B cell (primary cell): ENCODE measurements around the gene SNAP29.
"Not testable (repeated sequence)": the region's sequence is repeated elsewhere in the genome, so short reads cannot be mapped to it uniquely, and the experiment has no call there.

Experiments
- EZH2 ChIP-seq: IDR thresholded peaks from 2 replicates; pipeline ENCODE4 v1.6.1; 2012; ENCODE audit warnings: borderline replicate concordance, low read depth, mild to moderate bottlenecking, moderate library complexity, low read length; ENCODE audit not compliant: insufficient read depth, poor library complexity, severe bottlenecking
- TF ChIP-seq, protein P1 (sequence below): fragments of 200-600 bp; IDR thresholded peaks from one replicate; pipeline ENCODE4 v1.8.0; 2022; ENCODE audit warnings: antibody characterized with exemption, mild to moderate bottlenecking

DNA sequence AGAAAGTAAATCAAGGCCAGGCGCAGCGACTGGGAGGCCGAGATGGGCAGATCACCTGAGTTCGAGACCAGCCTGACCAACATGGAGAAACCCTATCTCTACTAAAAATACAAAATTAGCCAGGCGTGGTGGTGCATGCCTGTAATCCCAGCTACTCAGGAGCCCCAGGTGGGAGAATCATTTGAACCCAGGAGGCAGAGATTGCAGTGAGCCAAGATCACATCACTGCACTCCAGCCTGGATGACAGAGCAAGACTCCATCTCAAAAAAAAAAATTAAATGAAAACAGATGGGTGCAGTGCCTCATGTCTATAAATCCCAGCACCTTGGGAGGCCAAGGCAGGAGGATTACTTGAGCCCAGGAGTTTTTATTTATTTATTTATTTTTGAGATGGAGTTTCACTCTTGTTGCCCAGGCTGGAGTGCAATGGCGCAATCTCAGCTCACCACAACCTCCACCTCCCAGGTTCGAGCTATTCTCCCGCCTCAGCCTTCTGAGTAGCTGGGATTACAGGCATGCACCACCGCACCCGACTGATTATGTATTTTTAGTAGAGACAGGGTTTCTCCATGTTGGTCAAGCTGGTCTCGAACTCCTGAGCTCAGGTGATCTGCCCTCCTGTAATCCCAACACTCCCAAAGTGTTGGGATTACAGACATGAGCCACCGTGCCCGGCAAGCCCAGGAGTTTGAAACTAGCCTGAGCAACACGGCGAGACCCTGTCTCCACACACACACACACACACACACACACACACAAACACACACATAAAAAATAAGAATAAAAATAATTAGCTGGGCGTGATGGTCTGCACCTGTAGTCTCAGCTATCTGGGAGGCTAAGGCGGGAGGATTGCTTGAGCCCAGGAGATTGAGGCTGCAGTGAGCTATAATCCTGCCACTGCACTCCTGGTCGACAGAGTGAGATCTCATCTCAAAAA is 42.6 kb downstream of the SNAP29 start:
- TF ChIP-seq, protein P1, sequence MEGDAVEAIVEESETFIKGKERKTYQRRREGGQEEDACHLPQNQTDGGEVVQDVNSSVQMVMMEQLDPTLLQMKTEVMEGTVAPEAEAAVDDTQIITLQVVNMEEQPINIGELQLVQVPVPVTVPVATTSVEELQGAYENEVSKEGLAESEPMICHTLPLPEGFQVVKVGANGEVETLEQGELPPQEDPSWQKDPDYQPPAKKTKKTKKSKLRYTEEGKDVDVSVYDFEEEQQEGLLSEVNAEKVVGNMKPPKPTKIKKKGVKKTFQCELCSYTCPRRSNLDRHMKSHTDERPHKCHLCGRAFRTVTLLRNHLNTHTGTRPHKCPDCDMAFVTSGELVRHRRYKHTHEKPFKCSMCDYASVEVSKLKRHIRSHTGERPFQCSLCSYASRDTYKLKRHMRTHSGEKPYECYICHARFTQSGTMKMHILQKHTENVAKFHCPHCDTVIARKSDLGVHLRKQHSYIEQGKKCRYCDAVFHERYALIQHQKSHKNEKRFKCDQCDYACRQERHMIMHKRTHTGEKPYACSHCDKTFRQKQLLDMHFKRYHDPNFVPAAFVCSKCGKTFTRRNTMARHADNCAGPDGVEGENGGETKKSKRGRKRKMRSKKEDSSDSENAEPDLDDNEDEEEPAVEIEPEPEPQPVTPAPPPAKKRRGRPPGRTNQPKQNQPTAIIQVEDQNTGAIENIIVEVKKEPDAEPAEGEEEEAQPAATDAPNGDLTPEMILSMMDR: not testable (repeated sequence)
- not testable (repeated sequence) for TF ChIP-seq EZH2
